ENCODE measurements around the gene SLC19A1. TPM values are rescaled to one million over a fixed set of nuclear protein-coding genes. Genes with fewer than 3 reads are reported as not detected.

The SLC19A1 gene
- polyA plus RNA-seq, 1 of the 3 experiments (the other 2 are of a cell fraction) = 15.0 TPM

DNA sequence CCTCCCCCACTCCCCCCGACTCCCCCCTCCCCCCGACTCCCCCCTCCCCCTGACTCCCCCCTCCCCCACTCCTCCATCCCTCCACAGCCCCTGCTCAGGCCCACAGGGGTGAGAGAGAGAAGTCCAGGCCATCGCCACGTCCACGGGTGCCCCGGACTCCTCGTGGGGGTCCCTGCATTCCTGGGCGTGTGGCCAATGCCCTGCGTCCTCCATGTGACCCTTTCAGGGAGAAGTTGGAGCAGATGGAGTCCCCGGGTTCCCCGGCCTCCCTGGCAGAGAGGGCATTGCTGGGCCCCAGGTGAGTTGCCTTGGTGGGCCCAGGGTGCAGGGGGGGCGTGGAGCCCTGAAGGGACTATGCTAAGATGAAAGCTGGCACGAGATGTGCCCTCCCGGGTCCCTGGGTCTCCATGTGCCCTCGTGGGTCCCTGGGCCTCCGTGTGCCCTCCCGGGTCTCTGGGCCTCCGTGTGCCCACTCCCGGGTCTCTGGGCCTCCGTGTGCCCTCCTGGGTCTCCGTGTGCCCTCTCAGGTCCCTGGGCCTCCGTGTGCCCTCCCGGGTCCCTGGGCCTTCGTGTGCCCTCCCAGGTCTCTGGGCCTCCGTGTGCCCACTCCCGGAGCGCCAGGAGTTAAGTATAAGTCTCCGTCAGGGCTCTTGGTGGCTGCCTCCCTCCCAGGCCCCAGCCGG is 52.0 kb downstream of the SLC19A1 start:
- H3F3A ChIP-seq (replicated peaks; ENCODE audit: insufficient read depth) = no peaks in the 10 kb centered on the region
- H3K27me3 ChIP-seq (ENCODE audit: insufficient read depth) = no peaks in the 10 kb centered on the region
- H3K9me3 ChIP-seq = no peaks in the 10 kb centered on the region
- no peak overlapping the region for H3K4me2 ChIP-seq
- DNase-seq = no peak
- no peaks in the 10 kb centered on the region for H3K9me2 ChIP-seq
- CTCF ChIA-PET = no interaction called here
- no peak overlapping the region for H3K4me3 ChIP-seq (ENCODE audit: low read depth in 2 of 2, low read length in 1 of 2)
- TF ChIP-seq NFIC (IDR thresholded peaks at IDR 0.05; ENCODE audit: borderline replicate concordance) (no peak), FOXJ3 (CRISPR knock-in tag; IDR thresholded peaks at IDR 0.05) (no peak), GABPA (IDR thresholded peaks at IDR 0.05; ENCODE audit: low read depth) (no peak), FOXM1 (IDR thresholded peaks at IDR 0.05; ENCODE audit: low read depth) (no peak), ELF1 (IDR thresholded peaks at IDR 0.05) (no peak), JUND (IDR thresholded peaks at IDR 0.05) (no peak), FOSL2 (IDR thresholded peaks at IDR 0.05; ENCODE audit: borderline replicate concordance, low read depth) (no peak), RAD21 (IDR thresholded peaks at IDR 0.05; ENCODE audit: low read length) (no peak), NRF1 (IDR thresholded peaks at IDR 0.05; ENCODE audit: low read depth, low read length) (no peak), EZH2phosphoT487 (IDR thresholded peaks at IDR 0.05; ENCODE audit: borderline replicate concordance, low read depth) (no peak), POLR2AphosphoS5 (IDR thresholded peaks at IDR 0.05; ENCODE audit: low read depth, low read length) (no peak), TAF1 (IDR thresholded peaks at IDR 0.05; ENCODE audit: borderline replicate concordance, low read depth, low read length) (no peak)
- TF ChIP-seq, protein P1, sequence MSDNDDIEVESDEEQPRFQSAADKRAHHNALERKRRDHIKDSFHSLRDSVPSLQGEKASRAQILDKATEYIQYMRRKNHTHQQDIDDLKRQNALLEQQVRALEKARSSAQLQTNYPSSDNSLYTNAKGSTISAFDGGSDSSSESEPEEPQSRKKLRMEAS (IDR thresholded peaks at IDR 0.05; ENCODE audit: low read depth) = no peak
- TF ChIP-seq, protein P2, sequence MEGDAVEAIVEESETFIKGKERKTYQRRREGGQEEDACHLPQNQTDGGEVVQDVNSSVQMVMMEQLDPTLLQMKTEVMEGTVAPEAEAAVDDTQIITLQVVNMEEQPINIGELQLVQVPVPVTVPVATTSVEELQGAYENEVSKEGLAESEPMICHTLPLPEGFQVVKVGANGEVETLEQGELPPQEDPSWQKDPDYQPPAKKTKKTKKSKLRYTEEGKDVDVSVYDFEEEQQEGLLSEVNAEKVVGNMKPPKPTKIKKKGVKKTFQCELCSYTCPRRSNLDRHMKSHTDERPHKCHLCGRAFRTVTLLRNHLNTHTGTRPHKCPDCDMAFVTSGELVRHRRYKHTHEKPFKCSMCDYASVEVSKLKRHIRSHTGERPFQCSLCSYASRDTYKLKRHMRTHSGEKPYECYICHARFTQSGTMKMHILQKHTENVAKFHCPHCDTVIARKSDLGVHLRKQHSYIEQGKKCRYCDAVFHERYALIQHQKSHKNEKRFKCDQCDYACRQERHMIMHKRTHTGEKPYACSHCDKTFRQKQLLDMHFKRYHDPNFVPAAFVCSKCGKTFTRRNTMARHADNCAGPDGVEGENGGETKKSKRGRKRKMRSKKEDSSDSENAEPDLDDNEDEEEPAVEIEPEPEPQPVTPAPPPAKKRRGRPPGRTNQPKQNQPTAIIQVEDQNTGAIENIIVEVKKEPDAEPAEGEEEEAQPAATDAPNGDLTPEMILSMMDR (IDR thresholded peaks at IDR 0.05) = no peak
- TF ChIP-seq, protein P3, sequence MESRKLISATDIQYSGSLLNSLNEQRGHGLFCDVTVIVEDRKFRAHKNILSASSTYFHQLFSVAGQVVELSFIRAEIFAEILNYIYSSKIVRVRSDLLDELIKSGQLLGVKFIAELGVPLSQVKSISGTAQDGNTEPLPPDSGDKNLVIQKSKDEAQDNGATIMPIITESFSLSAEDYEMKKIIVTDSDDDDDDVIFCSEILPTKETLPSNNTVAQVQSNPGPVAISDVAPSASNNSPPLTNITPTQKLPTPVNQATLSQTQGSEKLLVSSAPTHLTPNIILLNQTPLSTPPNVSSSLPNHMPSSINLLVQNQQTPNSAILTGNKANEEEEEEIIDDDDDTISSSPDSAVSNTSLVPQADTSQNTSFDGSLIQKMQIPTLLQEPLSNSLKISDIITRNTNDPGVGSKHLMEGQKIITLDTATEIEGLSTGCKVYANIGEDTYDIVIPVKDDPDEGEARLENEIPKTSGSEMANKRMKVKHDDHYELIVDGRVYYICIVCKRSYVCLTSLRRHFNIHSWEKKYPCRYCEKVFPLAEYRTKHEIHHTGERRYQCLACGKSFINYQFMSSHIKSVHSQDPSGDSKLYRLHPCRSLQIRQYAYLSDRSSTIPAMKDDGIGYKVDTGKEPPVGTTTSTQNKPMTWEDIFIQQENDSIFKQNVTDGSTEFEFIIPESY (IDR thresholded peaks at IDR 0.05; ENCODE audit: borderline replicate concordance, low read depth) = no peak
- TF ChIP-seq, protein P4, sequence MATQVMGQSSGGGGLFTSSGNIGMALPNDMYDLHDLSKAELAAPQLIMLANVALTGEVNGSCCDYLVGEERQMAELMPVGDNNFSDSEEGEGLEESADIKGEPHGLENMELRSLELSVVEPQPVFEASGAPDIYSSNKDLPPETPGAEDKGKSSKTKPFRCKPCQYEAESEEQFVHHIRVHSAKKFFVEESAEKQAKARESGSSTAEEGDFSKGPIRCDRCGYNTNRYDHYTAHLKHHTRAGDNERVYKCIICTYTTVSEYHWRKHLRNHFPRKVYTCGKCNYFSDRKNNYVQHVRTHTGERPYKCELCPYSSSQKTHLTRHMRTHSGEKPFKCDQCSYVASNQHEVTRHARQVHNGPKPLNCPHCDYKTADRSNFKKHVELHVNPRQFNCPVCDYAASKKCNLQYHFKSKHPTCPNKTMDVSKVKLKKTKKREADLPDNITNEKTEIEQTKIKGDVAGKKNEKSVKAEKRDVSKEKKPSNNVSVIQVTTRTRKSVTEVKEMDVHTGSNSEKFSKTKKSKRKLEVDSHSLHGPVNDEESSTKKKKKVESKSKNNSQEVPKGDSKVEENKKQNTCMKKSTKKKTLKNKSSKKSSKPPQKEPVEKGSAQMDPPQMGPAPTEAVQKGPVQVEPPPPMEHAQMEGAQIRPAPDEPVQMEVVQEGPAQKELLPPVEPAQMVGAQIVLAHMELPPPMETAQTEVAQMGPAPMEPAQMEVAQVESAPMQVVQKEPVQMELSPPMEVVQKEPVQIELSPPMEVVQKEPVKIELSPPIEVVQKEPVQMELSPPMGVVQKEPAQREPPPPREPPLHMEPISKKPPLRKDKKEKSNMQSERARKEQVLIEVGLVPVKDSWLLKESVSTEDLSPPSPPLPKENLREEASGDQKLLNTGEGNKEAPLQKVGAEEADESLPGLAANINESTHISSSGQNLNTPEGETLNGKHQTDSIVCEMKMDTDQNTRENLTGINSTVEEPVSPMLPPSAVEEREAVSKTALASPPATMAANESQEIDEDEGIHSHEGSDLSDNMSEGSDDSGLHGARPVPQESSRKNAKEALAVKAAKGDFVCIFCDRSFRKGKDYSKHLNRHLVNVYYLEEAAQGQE (IDR thresholded peaks at IDR 0.05; ENCODE audit: low read depth, low read length) = no peak
- TF ChIP-seq, protein P5, sequence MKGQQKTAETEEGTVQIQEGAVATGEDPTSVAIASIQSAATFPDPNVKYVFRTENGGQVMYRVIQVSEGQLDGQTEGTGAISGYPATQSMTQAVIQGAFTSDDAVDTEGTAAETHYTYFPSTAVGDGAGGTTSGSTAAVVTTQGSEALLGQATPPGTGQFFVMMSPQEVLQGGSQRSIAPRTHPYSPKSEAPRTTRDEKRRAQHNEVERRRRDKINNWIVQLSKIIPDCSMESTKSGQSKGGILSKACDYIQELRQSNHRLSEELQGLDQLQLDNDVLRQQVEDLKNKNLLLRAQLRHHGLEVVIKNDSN (IDR thresholded peaks at IDR 0.05; ENCODE audit: borderline replicate concordance, low read depth) = no peak
- TF ChIP-seq, protein P6, sequence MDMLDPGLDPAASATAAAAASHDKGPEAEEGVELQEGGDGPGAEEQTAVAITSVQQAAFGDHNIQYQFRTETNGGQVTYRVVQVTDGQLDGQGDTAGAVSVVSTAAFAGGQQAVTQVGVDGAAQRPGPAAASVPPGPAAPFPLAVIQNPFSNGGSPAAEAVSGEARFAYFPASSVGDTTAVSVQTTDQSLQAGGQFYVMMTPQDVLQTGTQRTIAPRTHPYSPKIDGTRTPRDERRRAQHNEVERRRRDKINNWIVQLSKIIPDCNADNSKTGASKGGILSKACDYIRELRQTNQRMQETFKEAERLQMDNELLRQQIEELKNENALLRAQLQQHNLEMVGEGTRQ (IDR thresholded peaks at IDR 0.05; ENCODE audit: borderline replicate concordance, low read depth, low read length) = no peak
- POLR2A ChIA-PET = no interaction called here
- H3K36me3 ChIP-seq (replicated peaks in 1 of 2; ENCODE audit: control insufficient read depth in 1 of 2, insufficient read depth in 2 of 2, low read length in 1 of 2) = peaks cover 0 to 43% of the 10 kb centered on the region in 2 experiments
- no peaks in the 10 kb centered on the region for H4K20me1 ChIP-seq (ENCODE audit: insufficient read depth)
- no peaks in the 10 kb centered on the region; a peak in 1 of 4 replicates for H3K4me1 ChIP-seq (ENCODE audit: control insufficient read depth in 1 of 2, insufficient read depth in 2 of 2, low read depth in 1 of 2, low read length in 1 of 2)
- H3K9ac ChIP-seq = no peak overlapping the region
- no peak overlapping the region for H2AFZ ChIP-seq (ENCODE audit: low read depth)
- no peak overlapping the region; a peak in 1 of 4 replicates for H3K27ac ChIP-seq (ENCODE audit: low read depth in 2 of 2, low read length in 1 of 2)
- 87% methylated on average over 13 of the region's 29 CpGs for WGBS (ENCODE audit: low lambda C conversion rate)
- H3K79me2 ChIP-seq (ENCODE audit: insufficient read depth) = no peaks in the 10 kb centered on the region

All from SK-N-SH (cell line).